Activated T-helper 17 cell treated with anti-CD3 and anti-CD28 coated beads, Interleukin-2, amount 50 U/mL, for 72 hours (primary cell): ENCODE data around the gene BPIFB6. TPM values are rescaled to one million over a fixed set of nuclear protein-coding genes. Genes with fewer than 3 reads are reported as not detected.

Experiments used
- ATAC-seq: fragments of 150-1000 bp; cut with Tn5 transposase; replicated peaks from 2 replicates; pipeline ENCODE4 v1.10.0; 2021; ENCODE audit warnings: mild to moderate bottlenecking, moderate library complexity
- H3K27ac Mint-ChIP-seq: one replicate; pipeline ENCODE4 v1.8.0; 2022; ENCODE audit warnings: mixed read lengths
- H3K27me3 Mint-ChIP-seq: one replicate; pipeline ENCODE4 v1.8.0; 2022; ENCODE audit warnings: mixed read lengths
- H3K36me3 Mint-ChIP-seq: one replicate; pipeline ENCODE4 v1.8.0; 2022; ENCODE audit warnings: low read depth, mild to moderate bottlenecking, mixed read lengths
- H3K4me1 Mint-ChIP-seq: one replicate; pipeline ENCODE4 v1.8.0; 2022; ENCODE audit warnings: mixed read lengths
- H3K4me3 Mint-ChIP-seq: one replicate; pipeline ENCODE4 v1.8.0; 2022; ENCODE audit warnings: mild to moderate bottlenecking, mixed read lengths
- H3K9me3 Mint-ChIP-seq: one replicate; pipeline ENCODE4 v1.8.0; 2022; ENCODE audit warnings: mixed read lengths
- total RNA-seq, 2 donors: library from RNA; stranded (reverse); gene quantifications; one replicate each; pipeline ENCODE4 v1.2.3, GENCODE V29; 2022

Gene BPIFB6
- total RNA-seq, 2 donors from 2014 or later = not detected

- H3K9me3 Mint-ChIP-seq = no peaks in the 10 kb centered on the region
- no peak overlapping the region for H3K27ac Mint-ChIP-seq
- H3K4me1 Mint-ChIP-seq = no peaks in the 10 kb centered on the region
- no peaks in the 10 kb centered on the region for H3K36me3 Mint-ChIP-seq
- H3K4me3 Mint-ChIP-seq = no peak overlapping the region
- no peak for ATAC-seq
- no peaks in the 10 kb centered on the region for H3K27me3 Mint-ChIP-seq
Measured at GRCh38 chr20:33083544-33084340, 52.3 kb downstream of the BPIFB6 start.

- Mint-ChIP-seq H3K36me3 (no peaks in the 10 kb centered on the region), H3K4me3 (no peak overlapping the region), H3K27me3 (no peaks in the 10 kb centered on the region), H3K4me1 (no peaks in the 10 kb centered on the region), H3K27ac (no peak overlapping the region), H3K9me3 (no peaks in the 10 kb centered on the region)
- ATAC-seq = no peak
Measured at GRCh38 chr20:33084722-33085121, 53.3 kb downstream of the BPIFB6 start.

GRCh38 chr20:33086052-33086722 lies 54.7 kb downstream of the BPIFB6 start:
- Mint-ChIP-seq H3K27me3 (no peaks in the 10 kb centered on the region), H3K27ac (no peak overlapping the region), H3K4me1 (no peaks in the 10 kb centered on the region), H3K36me3 (no peaks in the 10 kb centered on the region), H3K4me3 (no peak overlapping the region), H3K9me3 (no peaks in the 10 kb centered on the region)
- no peak for ATAC-seq

DNA sequence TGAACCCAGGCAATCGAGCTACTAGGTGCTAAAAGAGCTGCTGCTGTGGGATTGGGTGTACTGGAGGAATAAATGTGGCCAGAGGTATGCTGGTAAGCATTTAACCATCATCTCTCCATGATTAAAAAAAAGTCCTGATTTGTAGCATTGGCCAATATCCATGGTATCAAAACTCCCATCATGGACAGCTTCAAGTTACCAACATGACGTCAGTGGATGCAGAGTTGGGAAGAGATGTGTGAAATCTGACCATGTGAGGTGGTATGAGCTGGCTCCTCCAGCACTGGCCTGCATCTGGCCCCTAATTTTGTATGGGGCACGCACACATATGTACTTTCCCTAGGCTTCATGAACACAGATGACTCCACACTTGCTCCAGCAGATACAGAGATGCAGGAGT lies 59.7 kb downstream of the BPIFB6 start:
- ATAC-seq = no peak
- H3K9me3 Mint-ChIP-seq = peaks cover 4% of the 10 kb centered on the region
- H3K4me3 Mint-ChIP-seq = no peak overlapping the region
- no peak overlapping the region for H3K27ac Mint-ChIP-seq
- H3K27me3 Mint-ChIP-seq = no peaks in the 10 kb centered on the region
- no peaks in the 10 kb centered on the region for H3K36me3 Mint-ChIP-seq
- H3K4me1 Mint-ChIP-seq = no peaks in the 10 kb centered on the region

GRCh38 chr20:33091693-33092092 lies 60.2 kb downstream of the BPIFB6 start:
- H3K4me3 Mint-ChIP-seq = no peak overlapping the region
- peaks cover 4% of the 10 kb centered on the region for H3K9me3 Mint-ChIP-seq
- no peak overlapping the region for H3K27ac Mint-ChIP-seq
- H3K27me3 Mint-ChIP-seq = no peaks in the 10 kb centered on the region
- H3K4me1 Mint-ChIP-seq = no peaks in the 10 kb centered on the region
- H3K36me3 Mint-ChIP-seq = no peaks in the 10 kb centered on the region
- no peak for ATAC-seq

- Mint-ChIP-seq H3K27ac (no peak overlapping the region), H3K4me1 (no peaks in the 10 kb centered on the region), H3K9me3 (peaks cover 4% of the 10 kb centered on the region), H3K27me3 (no peaks in the 10 kb centered on the region), H3K4me3 (no peak overlapping the region), H3K36me3 (no peaks in the 10 kb centered on the region)
- ATAC-seq = no peak
Measured at GRCh38 chr20:33092361-33092760, 60.9 kb downstream of the BPIFB6 start.

GRCh38 chr20:33093074-33093473 lies 61.6 kb downstream of the BPIFB6 start:
- no peak for ATAC-seq
- H3K4me1 Mint-ChIP-seq = no peaks in the 10 kb centered on the region
- H3K9me3 Mint-ChIP-seq = peaks cover 4% of the 10 kb centered on the region
- H3K4me3 Mint-ChIP-seq = no peak overlapping the region
- no peaks in the 10 kb centered on the region for H3K27me3 Mint-ChIP-seq
- H3K27ac Mint-ChIP-seq = no peak overlapping the region
- H3K36me3 Mint-ChIP-seq = no peaks in the 10 kb centered on the region

GRCh38 chr20:33093582-33093981 lies 62.1 kb downstream of the BPIFB6 start:
- H3K4me1 Mint-ChIP-seq = no peaks in the 10 kb centered on the region
- H3K27me3 Mint-ChIP-seq = no peaks in the 10 kb centered on the region
- peaks cover 4% of the 10 kb centered on the region for H3K9me3 Mint-ChIP-seq
- H3K27ac Mint-ChIP-seq = no peak overlapping the region
- no peak overlapping the region for H3K4me3 Mint-ChIP-seq
- H3K36me3 Mint-ChIP-seq = no peaks in the 10 kb centered on the region
- no peak for ATAC-seq

Other genes with a start within 250 kb of the BPIFB6 start
- 100 to 1,000 TPM in 1 of 2 donors, 10 to 100 TPM in 1; 77.3 to 141 TPM for gene MAPRE1, start 211.7 kb upstream of the BPIFB6 start, total RNA-seq
- gene EFCAB8, start 172.7 kb upstream of the BPIFB6 start, total RNA-seq = under 1 TPM; 0.19 to 0.45 TPM
- not detected for gene SUN5, start 27.2 kb upstream of the BPIFB6 start, total RNA-seq
- gene BPIFB2, start 23.9 kb upstream of the BPIFB6 start, total RNA-seq = not detected
- not detected for gene BPIFB3, start 22.3 kb downstream of the BPIFB6 start, total RNA-seq
- gene BPIFB4, start 48.0 kb downstream of the BPIFB6 start, total RNA-seq = not detected
- gene BPIFA2, start 136.5 kb downstream of the BPIFB6 start, total RNA-seq = not detected
- gene BPIFA3, start 185.7 kb downstream of the BPIFB6 start, total RNA-seq = not detected
- gene BPIFA1, start 204.3 kb downstream of the BPIFB6 start, total RNA-seq = not detected